SK-N-DZ (cell line): ENCODE measurements around the gene CAMK1D.

Experiments
- DNase-seq: peaks from one replicate; pipeline ENCODE4 v3.0.0-alpha.2; 2015; ENCODE audit warnings: low spot score

Gene CAMK1D

DNA sequence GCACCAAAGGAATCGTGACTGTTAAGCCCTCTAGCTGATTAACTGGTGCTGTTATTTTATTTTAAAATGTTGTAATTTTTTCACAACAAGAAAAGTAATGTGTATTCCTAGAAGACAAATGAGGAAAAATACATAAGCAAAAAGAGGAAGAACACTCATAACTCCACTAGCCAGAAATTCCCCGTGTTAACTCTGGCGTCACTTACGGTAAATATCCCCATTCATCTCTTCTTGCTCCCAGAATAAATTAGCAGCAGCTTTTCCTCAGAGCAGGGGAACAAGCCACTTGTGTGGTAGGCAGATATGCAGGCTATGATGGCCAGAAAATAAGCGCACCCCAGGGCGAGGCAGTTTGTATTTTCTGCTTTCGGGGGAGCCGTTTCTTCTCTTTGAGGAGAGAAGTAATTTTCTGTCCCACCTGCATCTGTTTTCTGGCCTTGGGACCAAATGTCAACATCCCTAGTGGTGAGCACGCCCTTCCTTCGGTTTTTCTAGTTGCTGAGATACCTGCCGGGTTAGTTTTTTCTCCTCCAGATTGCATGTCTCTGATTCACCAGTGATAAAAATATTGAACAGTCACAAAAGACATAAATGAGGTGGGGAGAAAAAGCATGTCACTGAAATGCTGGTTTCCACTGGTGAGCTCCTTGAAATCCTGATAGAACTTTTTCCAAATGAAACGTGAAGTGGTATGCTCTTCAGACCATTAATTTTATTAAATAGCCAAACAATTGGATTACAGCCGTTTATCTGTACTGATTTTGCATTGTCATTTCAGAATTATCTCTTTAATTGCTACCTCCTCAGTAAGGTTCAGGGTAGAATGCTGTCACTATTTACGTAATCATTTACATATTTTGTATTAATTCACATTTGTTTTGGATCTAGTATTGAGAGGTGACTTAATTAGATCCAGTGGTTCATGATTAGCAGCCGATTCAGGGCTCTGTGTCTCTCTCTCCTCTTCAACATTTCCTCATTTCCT, 268.1 kb downstream of the CAMK1D start:
- no peak for DNase-seq

DNA sequence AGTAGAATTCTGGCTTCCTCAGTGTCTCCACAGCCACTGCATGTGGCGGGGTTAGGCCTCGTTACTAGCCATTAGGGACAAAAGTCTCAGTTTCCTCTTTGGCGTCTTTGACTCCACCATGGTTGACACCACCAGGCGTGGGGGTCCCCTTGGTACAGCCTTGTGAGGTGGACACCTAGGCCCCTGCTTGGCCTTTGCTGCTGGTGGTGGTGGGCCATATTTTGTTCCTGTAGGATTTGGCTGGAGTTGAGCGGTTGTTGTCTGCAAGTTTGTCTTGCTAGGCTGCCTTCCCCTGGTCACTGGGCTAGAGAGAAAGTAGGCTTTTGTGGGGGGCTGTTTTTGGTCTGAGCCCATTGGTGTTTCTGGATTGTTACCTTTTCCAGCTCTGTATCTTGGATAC, 272.7 kb downstream of the CAMK1D start:
- DNase-seq = no peak

DNA sequence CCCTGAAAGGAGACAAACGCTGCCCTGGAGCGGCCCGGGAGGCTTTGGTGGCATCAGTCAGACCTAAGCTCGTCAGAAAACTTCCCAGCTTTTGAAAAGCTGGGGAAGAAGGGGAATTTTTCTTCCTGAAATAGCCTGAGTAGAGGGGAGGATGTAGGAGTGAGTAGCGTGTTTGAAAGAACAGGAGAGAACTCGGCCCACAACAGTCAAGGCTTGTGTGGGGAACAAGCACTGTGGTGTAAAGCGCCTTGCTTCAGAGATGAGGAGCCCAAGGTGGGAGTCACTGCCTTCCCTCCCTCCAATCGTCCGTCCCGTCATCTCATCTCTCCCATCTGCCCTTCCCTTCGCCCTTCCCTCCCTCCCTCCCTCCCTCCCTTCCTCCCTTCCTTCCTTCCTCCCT, 273.3 kb downstream of the CAMK1D start:
- DNase-seq = no peak

DNA sequence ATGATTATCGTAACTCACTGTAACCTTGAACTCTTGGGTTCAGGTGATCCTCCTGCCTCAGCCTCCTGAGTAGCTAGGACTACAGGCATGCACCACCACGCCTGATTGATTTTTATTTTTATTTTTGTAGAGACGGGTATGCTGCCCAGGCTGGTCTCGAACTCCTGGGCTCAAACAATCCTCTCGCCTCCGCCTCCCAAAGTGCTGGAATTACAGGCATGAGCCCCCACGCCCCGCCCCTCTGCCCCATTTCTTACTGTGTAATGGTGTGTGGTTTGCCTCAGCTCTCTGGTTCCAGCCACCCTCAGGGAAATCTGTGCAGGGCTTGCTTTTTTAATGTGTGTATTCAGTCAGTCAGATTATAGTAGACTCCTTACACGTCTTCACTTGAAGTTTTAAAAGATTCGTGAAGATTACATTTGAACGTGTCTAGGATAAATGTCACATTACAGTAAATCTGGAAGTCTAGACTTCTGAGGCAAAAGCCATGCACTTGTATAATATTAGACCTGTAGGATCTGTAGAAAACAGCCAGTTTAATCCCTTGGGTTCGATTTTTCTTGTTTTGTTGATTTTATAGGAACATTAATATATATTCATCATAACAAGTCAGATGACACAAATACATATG, 276.2 kb downstream of the CAMK1D start:
- no peak for DNase-seq

DNA sequence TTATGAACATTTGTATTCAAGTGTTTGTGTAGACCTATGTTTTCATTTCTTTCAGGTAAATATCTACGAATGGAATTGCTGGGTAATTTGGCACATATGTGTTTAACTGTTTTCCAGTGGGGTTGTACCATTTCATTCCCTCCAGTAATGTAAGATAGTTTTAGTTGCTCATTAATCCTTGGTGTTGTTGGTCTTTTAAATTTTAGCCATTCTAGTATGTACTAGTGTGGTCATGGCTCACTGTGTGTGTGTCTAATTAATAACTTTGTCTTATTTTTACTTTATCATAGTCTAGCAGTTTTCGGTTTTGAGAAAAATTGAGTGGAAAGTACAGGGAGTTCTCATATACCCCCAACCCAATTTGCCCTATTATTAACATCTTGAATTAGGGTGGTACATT, 278.8 kb downstream of the CAMK1D start:
- no peak for DNase-seq

DNA sequence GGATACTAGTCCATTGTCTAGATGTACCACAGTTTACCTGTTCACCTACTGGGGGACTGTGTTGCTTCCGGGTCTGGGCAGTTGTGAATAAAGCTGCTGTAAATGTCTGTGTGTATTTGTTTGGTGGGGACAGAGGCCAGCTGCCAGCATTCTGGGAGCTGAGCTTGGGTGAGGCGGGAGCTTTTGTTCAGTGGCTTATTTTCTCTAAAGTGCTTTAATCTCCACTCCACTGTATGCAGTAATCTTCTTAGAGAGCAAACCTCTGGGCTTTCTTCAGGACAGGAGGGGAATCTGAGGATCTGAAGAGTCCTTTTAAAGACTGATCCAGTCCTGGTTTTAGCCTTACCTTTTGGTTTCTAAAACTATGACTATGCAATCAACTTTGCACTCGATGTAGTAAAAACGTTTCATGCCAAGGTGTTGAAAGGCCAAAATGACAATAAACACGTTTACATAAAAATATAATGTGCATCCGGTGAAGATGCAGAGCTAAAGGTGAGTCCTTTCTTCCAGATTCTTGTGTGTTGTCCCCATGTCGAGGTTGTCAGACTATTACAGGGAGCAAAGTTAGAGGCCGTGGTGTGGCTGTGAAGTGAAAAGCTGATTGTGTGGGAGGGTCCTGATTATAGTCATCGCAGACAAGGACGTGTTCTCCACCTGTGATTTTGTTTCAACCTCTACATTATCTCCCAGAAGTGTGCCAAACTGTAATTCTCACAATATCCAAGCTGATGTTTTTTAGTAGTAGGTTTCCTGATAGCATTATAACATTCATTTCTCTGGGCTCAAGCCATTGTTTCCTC, 279.8 kb downstream of the CAMK1D start:
- DNase-seq = no peak

DNA sequence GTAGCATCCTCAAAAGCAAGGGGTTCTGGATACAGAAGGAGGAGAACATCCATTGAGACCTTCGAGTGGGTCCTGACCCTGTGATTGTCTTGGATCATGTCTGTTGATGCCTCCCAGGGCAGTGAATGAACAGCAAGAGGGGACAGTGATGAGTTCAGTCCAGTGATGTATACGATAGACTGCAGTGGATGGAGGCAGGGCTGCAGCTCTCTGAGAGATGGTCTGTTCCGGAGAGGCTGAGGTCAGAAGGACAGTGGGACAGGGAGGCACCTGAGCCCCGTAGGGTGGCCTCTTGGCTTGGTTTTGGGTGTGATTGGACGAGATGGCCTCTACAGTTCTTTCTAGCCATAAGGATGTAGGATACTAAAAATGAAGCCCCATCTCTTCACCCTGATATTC, 280.4 kb downstream of the CAMK1D start:
- no peak for DNase-seq

DNA sequence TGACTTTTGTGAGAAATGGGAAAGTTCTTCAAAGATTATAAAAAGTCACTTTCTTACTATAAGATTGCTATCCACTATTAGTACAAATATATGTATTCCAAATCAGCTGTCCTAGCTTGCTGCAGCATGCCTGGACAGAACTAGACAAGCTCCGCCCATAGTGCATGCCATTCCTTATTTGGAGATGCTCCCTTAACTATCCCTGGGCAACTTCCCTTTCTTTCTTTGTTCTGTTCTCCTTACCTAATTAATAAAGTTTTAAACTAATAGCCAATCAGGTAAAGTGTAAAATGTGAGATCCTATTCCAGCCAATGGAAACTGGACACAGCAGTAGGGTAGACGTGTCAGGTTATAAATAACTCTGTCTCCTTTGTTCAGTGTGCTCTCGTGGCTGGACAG, 281.9 kb downstream of the CAMK1D start:
- no peak for DNase-seq

DNA sequence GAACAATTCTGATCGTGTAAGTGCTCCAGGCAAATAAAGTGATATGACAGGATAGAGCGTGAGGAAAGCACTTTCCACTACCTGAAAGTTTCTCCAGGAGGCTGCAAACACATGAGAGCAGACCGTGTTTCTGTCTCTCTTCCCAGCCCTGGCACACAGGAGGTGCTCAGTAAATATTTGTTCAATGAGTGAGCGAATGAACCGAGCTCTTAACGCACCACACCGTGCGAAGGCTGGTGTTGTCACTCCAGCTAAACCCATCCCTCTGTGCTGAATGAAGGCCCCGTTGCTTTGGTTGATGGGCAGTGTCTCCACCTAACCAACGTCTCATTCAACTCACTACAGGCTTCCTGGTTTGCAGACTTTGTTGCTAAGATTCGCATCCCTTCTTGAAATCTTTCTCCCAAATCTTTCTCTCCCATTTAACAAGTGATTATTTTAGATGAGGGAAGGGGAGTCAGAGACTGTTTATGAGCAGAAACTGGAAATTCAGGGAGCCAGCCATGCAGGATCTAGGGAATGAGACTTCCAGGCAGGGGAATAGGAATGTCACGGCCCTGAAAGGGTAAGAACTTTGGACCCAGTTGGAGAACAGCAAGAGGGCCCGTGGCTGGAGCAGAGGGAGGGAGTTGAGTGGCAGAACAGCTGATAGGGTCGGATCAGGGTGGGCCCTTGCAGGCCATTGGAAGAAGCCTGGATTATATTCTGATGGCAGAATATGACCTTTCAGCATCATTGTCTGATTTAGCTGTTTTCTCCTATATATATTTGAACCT, 282.6 kb downstream of the CAMK1D start:
- no peak for DNase-seq

DNA sequence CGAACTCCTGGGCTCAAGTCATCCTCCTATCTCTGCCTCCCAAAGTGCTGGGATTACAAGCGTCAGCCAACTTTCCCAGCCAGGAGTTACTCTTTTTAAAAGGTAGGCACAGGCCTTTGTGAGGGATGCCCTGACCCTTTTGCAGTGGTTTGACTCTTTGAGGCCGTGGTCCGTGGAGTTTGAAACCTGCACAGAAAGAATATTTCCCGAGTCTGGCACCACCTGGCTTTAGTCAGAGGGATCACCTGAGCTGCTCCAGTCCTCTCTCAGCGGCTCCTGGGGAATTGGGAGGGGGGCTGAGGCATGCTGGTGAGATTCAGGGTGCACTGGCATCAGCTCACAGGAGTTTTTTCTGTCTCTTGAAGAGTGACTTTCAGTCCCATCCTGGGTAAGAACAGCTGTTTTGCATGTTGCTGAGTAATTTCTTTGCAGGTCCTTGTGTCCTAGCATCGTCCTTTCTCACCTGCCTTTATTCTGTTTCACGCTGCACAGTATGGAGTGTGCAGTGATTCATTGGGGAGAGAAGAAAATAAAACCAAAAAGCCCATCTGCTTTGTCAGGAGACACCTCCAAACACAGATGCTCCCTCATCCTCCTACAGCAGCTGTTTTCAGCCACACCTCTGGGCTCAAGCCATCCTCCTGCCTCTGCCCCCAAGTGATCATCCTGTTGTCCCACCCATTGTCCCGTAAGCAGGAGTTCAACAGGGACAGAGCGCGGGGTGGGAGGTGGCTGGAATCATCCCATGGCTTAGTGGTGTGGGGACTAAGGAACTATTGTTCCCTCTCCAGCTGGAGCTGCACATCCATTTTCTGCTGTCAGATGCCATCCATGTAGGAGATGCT, 284.7 kb downstream of the CAMK1D start:
- DNase-seq = no peak

DNA sequence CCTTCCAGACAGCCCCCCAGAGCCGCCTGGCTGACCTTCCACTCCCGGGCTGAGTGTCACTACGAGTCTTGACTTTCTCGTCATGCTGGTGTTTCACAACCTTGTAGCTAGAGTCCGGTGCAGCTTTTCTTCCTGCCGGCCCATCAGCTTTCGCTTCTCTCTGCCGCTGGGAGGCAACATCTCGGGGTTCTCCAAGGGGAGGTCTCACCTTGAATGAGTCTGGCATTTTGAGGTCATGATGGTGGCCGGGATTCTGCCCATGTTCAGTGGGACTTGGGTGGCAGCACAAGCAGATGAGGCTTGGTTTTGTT, 285.2 kb downstream of the CAMK1D start:
- no peak for DNase-seq

DNA sequence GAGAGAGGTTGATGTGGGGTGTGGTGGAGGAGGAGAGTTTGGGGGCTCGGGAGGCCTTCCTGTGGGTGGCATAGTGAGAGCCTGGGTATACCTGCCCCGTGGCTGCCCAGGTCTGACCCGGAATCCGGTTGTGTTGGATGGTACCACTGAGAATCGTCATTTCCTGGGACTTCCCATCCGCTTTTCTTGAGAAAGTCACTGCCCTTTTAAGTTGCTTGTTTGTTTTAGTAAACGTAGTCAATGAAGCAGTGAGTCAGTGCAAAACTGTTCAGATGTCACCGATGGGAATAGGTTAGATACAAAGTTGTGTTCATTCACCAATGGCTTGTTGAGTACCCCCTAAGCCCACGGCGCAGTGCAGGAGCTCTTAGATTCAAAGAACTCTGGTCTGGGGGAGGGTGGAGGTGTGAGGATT, 285.8 kb downstream of the CAMK1D start:
- no peak for DNase-seq

DNA sequence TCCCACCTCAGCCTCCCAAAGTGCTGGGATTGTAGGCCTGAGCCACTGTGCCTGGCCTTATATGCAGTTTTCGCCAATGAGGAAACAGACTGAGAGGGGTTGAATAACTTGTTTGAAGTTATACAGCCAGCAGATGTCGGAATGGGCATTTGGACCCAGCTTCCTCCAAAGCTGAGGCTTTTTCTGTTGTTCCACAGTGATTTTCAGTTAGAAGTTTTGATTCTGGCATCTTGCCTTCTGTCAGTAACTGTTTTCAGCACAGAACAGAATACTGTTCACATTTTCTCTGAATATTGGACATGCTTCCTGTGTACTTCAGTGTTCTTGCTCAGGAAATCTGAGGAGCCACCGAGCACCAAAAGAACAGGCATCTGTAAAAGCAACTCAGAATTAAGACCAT, 287.2 kb downstream of the CAMK1D start:
- no peak for DNase-seq

DNA sequence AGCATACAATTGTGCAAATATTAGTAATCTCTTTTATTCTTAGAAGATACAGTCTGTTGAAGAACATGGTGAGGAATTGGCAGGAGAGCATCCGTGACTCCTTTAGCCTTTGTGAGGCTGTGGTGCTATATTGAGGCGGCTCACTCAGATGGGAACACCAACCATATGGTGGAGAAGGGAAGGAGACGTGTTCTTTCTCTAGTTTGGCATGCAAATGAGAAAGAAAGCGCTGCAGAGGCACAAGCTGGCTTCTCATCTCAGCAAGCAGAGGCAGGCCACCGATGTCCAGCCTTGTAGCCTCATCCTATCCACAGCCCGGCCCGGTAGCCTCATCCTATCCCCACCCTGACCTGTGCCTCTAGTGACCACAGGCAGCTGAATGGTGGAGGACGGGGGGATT, 288.3 kb downstream of the CAMK1D start:
- DNase-seq = no peak

DNA sequence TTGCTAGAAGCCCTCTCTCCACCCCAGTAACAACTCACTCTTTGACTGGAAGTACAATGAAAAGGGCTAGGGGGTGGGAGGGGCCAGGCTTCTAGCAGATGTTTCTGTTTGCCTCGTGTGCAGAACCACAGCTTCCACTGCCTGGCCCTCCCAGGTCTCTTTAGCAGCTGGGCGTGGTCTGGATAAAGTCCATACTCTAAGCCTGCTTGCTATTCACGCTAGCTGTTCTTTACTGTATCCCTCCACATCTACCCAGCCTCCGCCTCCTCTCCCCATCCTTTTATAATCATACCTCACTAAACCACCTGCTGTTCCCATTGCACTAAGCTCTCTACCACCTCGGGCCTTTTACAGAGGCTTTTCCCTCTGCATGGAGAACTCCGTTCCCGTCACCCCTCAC, 288.8 kb downstream of the CAMK1D start:
- DNase-seq = no peak

DNA sequence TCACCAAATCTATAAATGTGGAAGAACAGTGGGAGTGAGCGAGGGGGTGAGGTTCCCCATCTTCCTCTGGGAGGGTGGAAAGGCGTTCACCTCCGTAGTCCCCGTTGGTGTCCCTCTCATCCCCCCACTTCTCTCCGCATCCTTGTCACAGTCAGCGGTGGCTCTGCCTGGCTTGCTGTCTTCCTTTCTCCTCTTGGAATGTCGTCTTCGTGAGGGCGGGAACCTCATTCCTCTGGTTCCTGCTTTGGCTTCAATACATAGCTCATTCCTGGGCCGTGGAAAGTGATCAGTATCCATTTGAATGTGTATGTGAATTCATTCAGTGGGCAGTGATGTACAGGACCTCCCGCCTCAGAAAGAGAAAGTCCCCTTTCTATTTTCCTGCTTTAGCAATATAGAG, 289.4 kb downstream of the CAMK1D start:
- no peak for DNase-seq

DNA sequence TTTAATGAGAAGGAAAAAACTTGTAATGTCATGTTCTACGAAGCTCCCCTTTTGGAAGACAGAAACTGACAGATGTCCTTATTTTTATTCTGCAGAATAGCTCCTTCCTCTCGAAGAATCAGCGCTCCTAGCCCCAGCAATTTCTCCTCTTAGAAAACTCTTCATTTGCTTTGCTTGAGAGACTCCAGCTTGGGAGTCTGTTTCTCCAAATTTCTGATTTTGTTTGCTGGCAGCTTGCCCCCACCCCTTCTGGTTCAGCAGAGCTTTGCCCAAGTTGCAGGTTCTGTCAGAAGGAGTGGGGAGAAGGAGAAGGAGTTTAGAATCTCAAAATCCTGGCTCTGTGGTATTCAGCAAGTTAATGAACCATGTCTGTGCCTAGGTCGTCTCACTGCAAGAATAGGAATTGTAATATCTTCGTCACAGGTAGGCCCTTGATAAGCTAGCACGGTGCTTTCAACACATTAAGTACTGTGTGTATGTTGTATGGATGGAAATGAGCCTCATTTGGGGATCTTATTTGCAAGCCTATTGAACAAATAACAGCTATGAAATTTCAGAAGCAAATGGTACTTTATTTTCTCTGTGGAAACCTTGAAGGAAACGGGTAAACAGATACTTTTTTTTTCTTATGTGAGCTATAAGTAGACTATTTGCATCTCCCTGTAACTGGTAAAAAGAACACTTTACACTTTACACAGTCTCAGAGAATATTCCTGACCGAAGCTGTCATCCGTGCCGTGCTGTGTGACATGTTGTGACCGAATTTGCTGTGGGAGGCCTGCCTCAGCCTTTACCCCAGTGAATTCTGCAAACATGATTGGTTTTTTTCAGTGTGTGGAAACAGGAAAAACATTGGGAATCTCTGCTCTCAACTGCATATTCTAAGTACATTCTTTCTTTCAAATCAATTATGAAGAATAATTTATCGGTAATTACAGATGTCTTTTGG, 290.9 kb downstream of the CAMK1D start:
- no peak for DNase-seq

DNA sequence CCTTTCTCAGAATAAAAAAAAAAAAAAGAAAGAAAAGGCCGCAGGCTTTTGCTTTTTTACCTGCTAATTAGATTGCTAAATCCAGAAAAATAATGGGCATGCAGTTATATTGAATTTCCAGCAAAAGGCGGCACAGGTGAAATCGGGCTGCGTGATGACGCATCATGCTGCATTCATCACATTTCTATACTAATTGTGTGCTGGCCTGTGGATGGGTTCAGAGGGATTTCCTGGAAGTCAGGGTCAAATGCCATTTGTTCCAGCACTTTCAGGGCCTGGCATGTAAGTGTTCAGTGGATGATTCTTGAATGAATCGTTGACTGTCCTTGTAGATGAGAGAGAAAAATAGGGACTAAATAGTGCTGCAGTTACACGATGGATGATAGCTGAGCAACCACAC, 292.7 kb downstream of the CAMK1D start:
- DNase-seq = no peak

DNA sequence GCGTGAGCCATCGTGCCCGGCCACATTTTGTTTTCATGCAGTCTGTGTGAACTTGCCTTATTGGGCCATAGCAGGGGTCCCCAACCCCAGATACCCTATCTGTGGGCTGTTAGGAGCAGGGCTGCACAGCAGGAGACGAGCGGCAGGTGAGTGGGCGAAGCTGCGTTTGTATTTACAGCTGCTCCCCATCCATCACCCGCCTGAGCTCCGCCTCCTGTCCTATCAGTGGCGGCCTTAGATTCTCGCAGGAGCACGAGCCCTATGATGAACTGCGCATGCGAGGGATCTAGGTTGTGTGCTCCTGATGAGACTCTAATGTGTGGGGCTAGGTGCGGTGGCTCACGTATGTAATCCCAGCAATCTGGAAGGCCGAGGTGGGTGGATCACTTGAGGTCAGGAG, 293.9 kb downstream of the CAMK1D start:
- DNase-seq = no peak
